HEK293 (cell line): ENCODE results near the gene VGLL4.

Experiments used
- CTCF ChIP-seq: fragments of 450-650 bp; formaldehyde crosslinking; IDR thresholded peaks from 2 replicates; pipeline ENCODE4 v1.5.1; 2016; ENCODE audit warnings: missing biosample characterization, missing genetic modification characterization
- ZNF398 ChIP-seq: fragments of 450-650 bp; formaldehyde crosslinking; IDR thresholded peaks from 2 replicates; pipeline ENCODE4 v1.5.1; 2017; ENCODE audit warnings: missing biosample characterization, missing genetic modification characterization

GRCh38 chr3:11558918-11559815, 84.5 kb downstream of the VGLL4 start:
- TF ChIP-seq ZNF398, result no peak
- TF ChIP-seq CTCF, result no peak
